Upper lobe of left lung (tissue), 4 donors: ENCODE results near the gene RBKS.

Experiments used
- EP300 ChIP-seq, 4 donors: sonication (generic); formaldehyde crosslinking; IDR thresholded peaks; one replicate each; pipeline ENCODE4 v1.5.1; 2017; ENCODE audit warnings: antibody characterized with exemption in 4 of 4, control low read depth in 2 of 4
- POLR2A ChIP-seq, 4 donors: fragments of 450-650 bp; IDR thresholded peaks; one replicate each; pipeline ENCODE4 v1.5.1; 2016 to 2017; ENCODE audit warnings: antibody characterized with exemption in 4 of 4, mild to moderate bottlenecking in 2 of 4
- TF ChIP-seq, protein P1 (sequence below), 6 experiments: fragments of 450-650 bp in 4 of 6; fragments of 200-600 bp in 2 of 6; sonication (generic) in 2 of 6; IDR thresholded peaks; one replicate each; pipeline ENCODE4 v1.5.1; 2016 to 2019; ENCODE audit warnings: antibody characterized with exemption in 6 of 6

DNA sequence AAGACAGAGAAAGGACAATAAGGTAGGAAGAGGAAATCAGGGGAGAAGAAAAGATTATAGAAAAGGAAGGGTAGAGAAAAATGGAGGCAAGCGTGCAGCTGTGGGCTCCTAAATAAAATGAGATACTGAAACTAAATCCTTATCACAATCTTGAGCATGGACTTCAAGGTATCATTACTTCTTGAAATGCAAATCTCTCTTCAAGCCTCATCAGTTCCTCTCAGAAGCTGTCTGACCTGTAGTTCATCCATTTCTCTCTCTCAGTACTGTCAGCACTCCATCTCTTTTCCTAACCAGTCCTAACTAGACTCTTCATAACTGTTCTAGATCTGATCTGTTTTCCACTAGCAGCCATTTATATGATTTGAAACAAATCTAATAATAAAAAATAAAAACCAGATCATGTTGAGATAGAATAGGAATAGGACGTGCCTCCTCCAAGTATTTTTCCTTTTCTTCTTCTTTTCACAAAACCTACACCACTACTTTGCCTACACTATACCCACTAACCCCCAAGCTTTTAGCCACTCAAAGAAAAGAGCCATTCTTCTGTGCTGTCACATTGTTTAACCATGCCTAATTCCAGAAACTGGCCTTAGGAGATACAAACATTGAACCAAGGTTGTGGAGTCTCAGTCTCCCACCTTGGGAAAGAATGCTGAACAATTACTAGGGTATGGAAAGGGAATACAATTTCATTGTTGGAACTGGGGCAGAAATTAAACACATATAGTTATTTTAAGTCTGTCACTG is 21.4 kb upstream of the RBKS start:
- TF ChIP-seq, protein P1, sequence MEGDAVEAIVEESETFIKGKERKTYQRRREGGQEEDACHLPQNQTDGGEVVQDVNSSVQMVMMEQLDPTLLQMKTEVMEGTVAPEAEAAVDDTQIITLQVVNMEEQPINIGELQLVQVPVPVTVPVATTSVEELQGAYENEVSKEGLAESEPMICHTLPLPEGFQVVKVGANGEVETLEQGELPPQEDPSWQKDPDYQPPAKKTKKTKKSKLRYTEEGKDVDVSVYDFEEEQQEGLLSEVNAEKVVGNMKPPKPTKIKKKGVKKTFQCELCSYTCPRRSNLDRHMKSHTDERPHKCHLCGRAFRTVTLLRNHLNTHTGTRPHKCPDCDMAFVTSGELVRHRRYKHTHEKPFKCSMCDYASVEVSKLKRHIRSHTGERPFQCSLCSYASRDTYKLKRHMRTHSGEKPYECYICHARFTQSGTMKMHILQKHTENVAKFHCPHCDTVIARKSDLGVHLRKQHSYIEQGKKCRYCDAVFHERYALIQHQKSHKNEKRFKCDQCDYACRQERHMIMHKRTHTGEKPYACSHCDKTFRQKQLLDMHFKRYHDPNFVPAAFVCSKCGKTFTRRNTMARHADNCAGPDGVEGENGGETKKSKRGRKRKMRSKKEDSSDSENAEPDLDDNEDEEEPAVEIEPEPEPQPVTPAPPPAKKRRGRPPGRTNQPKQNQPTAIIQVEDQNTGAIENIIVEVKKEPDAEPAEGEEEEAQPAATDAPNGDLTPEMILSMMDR (IDR thresholded peaks at IDR 0.05): no peak
- TF ChIP-seq POLR2A (IDR thresholded peaks at IDR 0.05) (no peak), EP300 (IDR thresholded peaks at IDR 0.05) (no peak)
